OCI-LY1 (cell line): Measurements from ENCODE around the gene MAPK8IP1.
"Not testable (repeated sequence)": the region's sequence is repeated elsewhere in the genome, so short reads cannot be mapped to it uniquely, and the experiment has no call there.

Experiments used
- H2AFZ ChIP-seq: fragments of 200-600 bp; sonication (generic), shearing (Covaris generic); 2 replicates; pipeline ENCODE4 v1.6.0; 2014; ENCODE audit warnings: antibody characterized with exemption, mild to moderate bottlenecking, low read length
- H3F3A ChIP-seq: fragments of 200-600 bp; sonication (generic), shearing (Covaris generic); 2 replicates; pipeline ENCODE4 v1.6.0; 2014; ENCODE audit warnings: mild to moderate bottlenecking, antibody characterized with exemption, low read length, moderate library complexity; ENCODE audit not compliant: insufficient read depth
- H3K27ac ChIP-seq: fragments of 200-600 bp; sonication (generic); 2 replicates; pipeline ENCODE4 v1.5.1; 2014; ENCODE audit warnings: low read length, mixed run types, mild to moderate bottlenecking, low read depth; ENCODE audit not compliant: poor library complexity, severe bottlenecking
- H3K27me3 ChIP-seq: fragments of 200-600 bp; sonication (generic); 2 replicates; pipeline ENCODE4 v1.6.0; 2014; ENCODE audit warnings: antibody characterized with exemption, mild to moderate bottlenecking, low read length, moderate library complexity; ENCODE audit not compliant: insufficient read depth
- H3K36me3 ChIP-seq: fragments of 200-600 bp; sonication (generic); 2 replicates; pipeline ENCODE4 v1.6.1; 2014; ENCODE audit warnings: mild to moderate bottlenecking, antibody characterized with exemption, low read length, moderate library complexity, mixed read lengths; ENCODE audit not compliant: insufficient read depth
- H3K4me1 ChIP-seq: fragments of 200-600 bp; sonication (generic); 2 replicates; pipeline ENCODE4 v1.5.1; 2014; ENCODE audit warnings: mild to moderate bottlenecking, low read length, moderate library complexity; ENCODE audit not compliant: insufficient read depth, severe bottlenecking
- H3K4me2 ChIP-seq: fragments of 200-600 bp; sonication (generic), shearing (Covaris generic); 2 replicates; pipeline ENCODE4 v1.6.1; 2014; ENCODE audit warnings: low read length
- H3K4me3 ChIP-seq: fragments of 200-600 bp; sonication (generic); 2 replicates; pipeline ENCODE4 v1.5.1; 2014; ENCODE audit warnings: low read length, low read depth, mild to moderate bottlenecking, mixed read lengths; ENCODE audit not compliant: poor library complexity, severe bottlenecking
- H3K79me2 ChIP-seq: fragments of 200-600 bp; shearing (Covaris generic); 2 replicates; pipeline ENCODE4 v1.6.1; 2016; ENCODE audit warnings: mixed run types, low read length, mixed read lengths; ENCODE audit not compliant: insufficient read depth
- H3K9ac ChIP-seq: fragments of 200-600 bp; sonication (generic), shearing (Covaris generic); 2 replicates; pipeline ENCODE4 v1.6.1; 2014; ENCODE audit warnings: mild to moderate bottlenecking, low read length, mixed read lengths
- H3K9me2 ChIP-seq: fragments of 200-600 bp; sonication (generic), shearing (Covaris generic); 2 replicates; pipeline ENCODE4 v1.6.1; 2014; ENCODE audit warnings: low read depth, mild to moderate bottlenecking, low read length, mixed read lengths
- H3K9me3 ChIP-seq: fragments of 200-600 bp; shearing (Covaris generic); 2 replicates; pipeline ENCODE4 v1.6.1; 2014; ENCODE audit warnings: low read length, mixed read lengths
- H4K20me1 ChIP-seq: fragments of 200-600 bp; sonication (generic), shearing (Covaris generic); 2 replicates; pipeline ENCODE4 v1.6.0; 2016; ENCODE audit warnings: mild to moderate bottlenecking, low read length; ENCODE audit not compliant: insufficient read depth
- CTCF ChIP-seq: fragments of 200-600 bp; sonication (generic), shearing (Covaris generic); IDR thresholded peaks from 2 replicates; pipeline ENCODE4 v1.5.1; 2017; ENCODE audit warnings: mild to moderate bottlenecking, antibody characterized with exemption, low read length, moderate library complexity, mixed read lengths
- EZH2 ChIP-seq: fragments of 200-600 bp; sonication (generic), shearing (Covaris generic); IDR thresholded peaks from 2 replicates; pipeline ENCODE4 v1.8.0; 2017; ENCODE audit warnings: borderline replicate concordance, mixed run types, mild to moderate bottlenecking, antibody characterized with exemption, low read length, moderate library complexity, mixed read lengths

The MAPK8IP1 gene

DNA sequence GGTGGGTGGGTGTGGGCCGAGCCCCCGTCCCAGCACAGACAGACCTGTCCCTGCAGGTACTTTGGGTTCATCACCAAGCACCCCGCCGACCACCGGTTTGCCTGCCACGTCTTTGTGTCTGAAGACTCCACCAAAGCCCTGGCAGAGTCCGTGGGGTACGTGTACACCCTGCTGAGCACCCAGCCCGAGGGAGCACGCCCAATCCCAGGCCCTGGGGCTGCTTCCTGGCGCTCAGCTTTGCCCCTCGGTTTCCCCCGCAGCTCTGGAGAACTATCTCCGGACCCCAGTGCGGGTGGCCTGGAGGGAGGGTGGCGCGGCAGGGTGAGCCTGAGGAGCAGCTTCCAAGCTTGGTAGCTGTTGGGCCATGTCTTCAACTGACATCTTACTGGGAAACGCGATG, 19.6 kb downstream of the MAPK8IP1 start:
- peaks cover 4% of the 10 kb centered on the region; the same call in 1 of the 2 replicates for H3K27me3 ChIP-seq
- H3K79me2 ChIP-seq, result no peaks in the 10 kb centered on the region
- no peaks in the 10 kb centered on the region for H4K20me1 ChIP-seq
- H3K4me1 ChIP-seq, result peaks cover 12% of the 10 kb centered on the region
- H3K36me3 ChIP-seq, result peaks cover 8% of the 10 kb centered on the region
- H3F3A ChIP-seq, result no peaks in the 10 kb centered on the region
- no peak for TF ChIP-seq CTCF
- no peak for TF ChIP-seq EZH2
- no peaks in the 10 kb centered on the region for H3K9me3 ChIP-seq
- H3K4me3 ChIP-seq, result no peak overlapping the region
- no peak overlapping the region for H3K4me2 ChIP-seq
- no peak overlapping the region for H2AFZ ChIP-seq
- no peak overlapping the region for H3K27ac ChIP-seq
- H3K9me2 ChIP-seq, result no peaks in the 10 kb centered on the region
- no peak overlapping the region for H3K9ac ChIP-seq

DNA sequence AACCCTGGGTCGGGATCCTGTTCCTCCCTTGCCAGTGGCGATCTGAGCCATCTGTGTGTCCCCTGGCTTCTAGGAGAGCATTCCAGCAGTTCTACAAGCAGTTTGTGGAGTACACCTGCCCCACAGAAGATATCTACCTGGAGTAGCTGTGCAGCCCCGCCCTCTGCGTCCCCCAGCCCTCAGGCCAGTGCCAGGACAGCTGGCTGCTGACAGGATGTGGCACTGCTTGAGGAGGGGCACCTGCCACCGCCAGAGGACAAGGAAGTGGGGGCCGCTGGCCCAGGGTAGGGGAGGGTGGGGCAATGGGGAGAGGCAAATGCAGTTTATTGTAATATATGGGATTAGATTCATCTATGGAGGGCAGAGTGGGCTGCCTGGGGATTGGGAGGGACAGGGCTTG, 20.1 kb downstream of the MAPK8IP1 start:
- H4K20me1 ChIP-seq, H3K27me3 ChIP-seq, H3K4me2 ChIP-seq, H2AFZ ChIP-seq, H3K4me3 ChIP-seq, H3K9me2 ChIP-seq, H3F3A ChIP-seq, H3K79me2 ChIP-seq, H3K27ac ChIP-seq, H3K4me1 ChIP-seq, H3K9ac ChIP-seq, H3K9me3 ChIP-seq: not testable (repeated sequence)
- peaks cover 12% of the 10 kb centered on the region for H3K36me3 ChIP-seq

DNA sequence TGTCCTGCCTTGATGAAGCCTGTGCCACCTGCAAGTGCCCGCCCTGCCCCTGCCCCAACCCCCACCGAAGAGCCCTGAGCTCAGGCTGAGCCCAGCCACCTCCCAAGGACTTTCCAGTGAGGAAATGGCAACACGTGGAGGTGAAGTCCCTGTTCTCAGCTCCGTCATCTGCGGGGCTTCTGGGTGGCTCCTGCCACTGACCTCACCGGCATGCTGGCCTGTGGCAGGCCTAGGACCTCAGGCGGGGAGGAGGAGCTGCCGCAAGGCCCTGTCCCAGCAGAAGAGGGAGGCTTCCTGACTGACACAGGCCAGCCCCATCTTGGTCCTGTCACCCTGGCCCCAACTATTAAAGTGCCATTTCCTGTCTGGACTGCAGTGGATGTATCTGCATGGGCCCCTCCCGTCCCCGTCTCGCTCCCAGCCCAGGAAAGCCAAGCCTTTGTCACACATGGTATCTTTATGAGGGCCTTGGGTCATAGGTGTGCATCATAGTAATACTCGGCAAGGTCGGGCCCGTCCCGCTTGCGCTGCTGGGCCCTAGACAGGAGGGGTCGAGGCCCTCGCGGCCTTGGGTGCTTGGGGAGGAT, 20.7 kb downstream of the MAPK8IP1 start:
- Histone ChIP-seq H3K27ac (no peak overlapping the region), H3K4me3 (no peak overlapping the region), H3K9me2 (no peaks in the 10 kb centered on the region), H3K4me1 (peaks cover 8% of the 10 kb centered on the region), H3K4me2 (no peak overlapping the region), H3K36me3 (peaks cover 18% of the 10 kb centered on the region), H3K9ac (no peak overlapping the region), H4K20me1 (no peaks in the 10 kb centered on the region), H3K79me2 (no peaks in the 10 kb centered on the region), H3K27me3 (peaks cover 4% of the 10 kb centered on the region; the same call in 1 of the 2 replicates), H2AFZ (no peak overlapping the region), H3F3A (no peaks in the 10 kb centered on the region), H3K9me3 (no peaks in the 10 kb centered on the region)
- TF ChIP-seq CTCF, result no peak
- no peak for TF ChIP-seq EZH2

DNA sequence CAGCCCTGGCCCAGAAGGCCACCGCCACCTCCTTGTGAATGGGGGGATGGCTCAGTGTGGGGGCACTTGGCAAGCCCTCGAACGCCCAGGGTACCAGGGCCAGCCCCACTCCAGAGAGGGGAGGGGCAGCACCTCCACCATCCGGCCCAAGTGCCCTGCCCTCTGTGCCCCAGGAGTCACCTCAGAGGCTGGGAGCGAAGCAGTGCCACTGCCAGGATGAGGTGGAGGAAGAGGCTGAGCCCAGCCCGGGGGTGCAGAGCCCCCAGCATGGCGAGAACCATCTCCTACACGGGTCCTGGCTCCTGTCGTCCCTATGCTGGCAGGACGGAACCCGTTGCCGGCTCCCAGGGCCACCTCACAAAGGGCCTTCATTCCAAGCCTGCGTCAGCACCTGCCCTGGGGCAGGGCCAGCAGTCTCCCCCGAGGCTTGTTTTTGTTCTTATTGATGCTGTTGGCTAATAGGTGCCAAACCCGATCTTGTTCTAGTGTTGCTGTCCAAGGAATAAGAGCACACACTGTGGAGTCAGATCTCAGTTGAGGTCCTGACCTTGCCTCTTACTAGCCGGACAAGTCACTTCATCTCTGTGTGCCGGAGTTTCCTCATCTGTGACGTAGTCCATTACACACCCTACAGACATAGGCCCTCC, 21.6 kb downstream of the MAPK8IP1 start, which contains the start of gene FREY1:
FREY1 (minus strand) TSS at position 307 of the 647 bp plus-strand sequence; CDS start at position 281, 26 bp downstream.
- no peaks in the 10 kb centered on the region for H3F3A ChIP-seq
- H3K36me3 ChIP-seq, result peaks cover 22% of the 10 kb centered on the region
- H3K4me3 ChIP-seq, result no peak within 1 kb of the TSS
- H2AFZ ChIP-seq, result no peak within 1 kb of the TSS
- H3K9me2 ChIP-seq, result no peaks in the 10 kb centered on the region
- no peaks in the 10 kb centered on the region for H3K79me2 ChIP-seq
- H4K20me1 ChIP-seq, result no peaks in the 10 kb centered on the region
- TF ChIP-seq EZH2, result no peak
- TF ChIP-seq CTCF, result no peak
- H3K27ac ChIP-seq, result no peak within 1 kb of the TSS
- H3K9me3 ChIP-seq, result no peaks in the 10 kb centered on the region
- no peak within 1 kb of the TSS for H3K4me2 ChIP-seq
- H3K9ac ChIP-seq, result no peak within 1 kb of the TSS
- peaks cover 4% of the 10 kb centered on the region; the same call in 1 of the 2 replicates for H3K27me3 ChIP-seq
- H3K4me1 ChIP-seq, result peaks cover 8% of the 10 kb centered on the region
